MM.1S (cell line): ENCODE measurements around the gene SETBP1.

ENCODE experiments used
- DNase-seq: peaks from one replicate; pipeline ENCODE4 v3.0.0-alpha.2; 2015
- H2AFZ ChIP-seq: fragments of 300-600 bp; sonication (generic); 2 replicates; pipeline ENCODE4 v1.6.0; 2016; ENCODE audit warnings: antibody characterized with exemption, low read length
- H3F3A ChIP-seq: fragments of 300-600 bp; sonication (generic); 2 replicates; pipeline ENCODE4 v1.6.1; 2016; ENCODE audit warnings: mild to moderate bottlenecking, antibody characterized with exemption, low read length, moderate library complexity, mixed read lengths; ENCODE audit not compliant: insufficient read depth
- H3K27ac ChIP-seq: fragments of 300-600 bp; sonication (generic); 2 replicates; pipeline ENCODE4 v1.5.1; 2016; ENCODE audit warnings: mild to moderate bottlenecking, low read length
- H3K27me3 ChIP-seq: fragments of 300-600 bp; sonication (generic); replicated peaks from 2 replicates; pipeline ENCODE4 v1.6.0; 2016; ENCODE audit warnings: low read length; ENCODE audit not compliant: insufficient read depth
- H3K36me3 ChIP-seq: fragments of 300-600 bp; sonication (generic); replicated peaks from 2 replicates; pipeline ENCODE4 v1.6.1; 2016; ENCODE audit warnings: mild to moderate bottlenecking, low read length, mixed read lengths; ENCODE audit not compliant: insufficient read depth
- H3K4me1 ChIP-seq: fragments of 300-600 bp; sonication (generic); 2 replicates; pipeline ENCODE4 v1.6.1; 2016; ENCODE audit warnings: low read length, mixed read lengths
- H3K4me2 ChIP-seq: fragments of 300-600 bp; sonication (generic); 2 replicates; pipeline ENCODE4 v1.6.0; 2016; ENCODE audit warnings: low read depth, low read length
- H3K4me3 ChIP-seq: fragments of 300-600 bp; sonication (generic); 2 replicates; pipeline ENCODE4 v1.5.1; 2016; ENCODE audit warnings: low read length, mixed read lengths
- H3K79me2 ChIP-seq: fragments of 300-600 bp; sonication (generic); 2 replicates; pipeline ENCODE4 v1.6.1; 2016; ENCODE audit warnings: mixed run types, low read length, mixed read lengths
- H3K9ac ChIP-seq: fragments of 300-600 bp; sonication (generic); 2 replicates; pipeline ENCODE4 v1.6.1; 2016; ENCODE audit warnings: low read length, mixed read lengths
- H3K9me2 ChIP-seq: fragments of 300-600 bp; sonication (generic); replicated peaks from 2 replicates; pipeline ENCODE4 v1.6.1; 2016; ENCODE audit warnings: mild to moderate bottlenecking, low read length, mixed read lengths; ENCODE audit not compliant: insufficient read depth
- H3K9me3 ChIP-seq: fragments of 300-600 bp; sonication (generic); replicated peaks from 2 replicates; pipeline ENCODE4 v1.6.1; 2016; ENCODE audit warnings: mild to moderate bottlenecking, low read length, mixed read lengths; ENCODE audit not compliant: insufficient read depth
- H4K20me1 ChIP-seq: fragments of 300-600 bp; sonication (generic); 2 replicates; pipeline ENCODE4 v1.6.1; 2016; ENCODE audit warnings: mild to moderate bottlenecking, low read length, moderate library complexity, mixed read lengths; ENCODE audit not compliant: insufficient read depth
- CTCF ChIP-seq: fragments of 300-600 bp; sonication (generic); IDR thresholded peaks from 2 replicates; pipeline ENCODE4 v1.5.1; 2016; ENCODE audit warnings: antibody characterized with exemption, low read length, mixed read lengths
- EZH2 ChIP-seq: fragments of 300-600 bp; sonication (generic); optimal IDR thresholded peaks from 2 replicates; pipeline ENCODE3; 2017; ENCODE audit warnings: low read depth, mild to moderate bottlenecking, antibody characterized with exemption, low read length, mixed read lengths
- EZH2phosphoT487 ChIP-seq: fragments of 300-600 bp; sonication (generic); IDR thresholded peaks from 2 replicates; pipeline ENCODE4 v1.6.1; 2018; ENCODE audit warnings: antibody characterized with exemption, low read length

SETBP1 gene

GRCh38 chr18:44996261-44996660 lies 315.6 kb downstream of the SETBP1 start:
- H3K79me2 ChIP-seq: no peaks in the 10 kb centered on the region
- H3K27ac ChIP-seq: no peak overlapping the region; the same call in 1 of the 2 replicates
- no peak overlapping the region for H3K4me3 ChIP-seq
- H3F3A ChIP-seq: no peaks in the 10 kb centered on the region
- no peaks in the 10 kb centered on the region for H3K9me3 ChIP-seq
- no peaks in the 10 kb centered on the region for H4K20me1 ChIP-seq
- H3K9ac ChIP-seq: no peak overlapping the region
- DNase-seq: no peak
- no peaks in the 10 kb centered on the region for H3K27me3 ChIP-seq
- TF ChIP-seq CTCF (no peak), EZH2 (no peak), EZH2phosphoT487 (no peak)
- H3K4me1 ChIP-seq: no peaks in the 10 kb centered on the region
- H3K36me3 ChIP-seq: no peaks in the 10 kb centered on the region
- no peak overlapping the region for H2AFZ ChIP-seq
- H3K9me2 ChIP-seq: no peaks in the 10 kb centered on the region
- H3K4me2 ChIP-seq: no peak overlapping the region

- no peak for DNase-seq
- TF ChIP-seq EZH2phosphoT487: no peak
- TF ChIP-seq EZH2: no peak
- TF ChIP-seq CTCF: no peak
Observed at GRCh38 chr18:44997174-44997573, 316.5 kb downstream of the SETBP1 start.

GRCh38 chr18:44998360-44998759 lies 317.7 kb downstream of the SETBP1 start:
- H3K4me2 ChIP-seq: no peak overlapping the region
- no peak overlapping the region for H3K4me3 ChIP-seq
- H4K20me1 ChIP-seq: no peaks in the 10 kb centered on the region
- no peak overlapping the region for H2AFZ ChIP-seq
- no peak overlapping the region for H3K27ac ChIP-seq
- no peak for DNase-seq
- no peaks in the 10 kb centered on the region for H3K9me2 ChIP-seq
- H3K36me3 ChIP-seq: no peaks in the 10 kb centered on the region
- no peak overlapping the region for H3K9ac ChIP-seq
- no peaks in the 10 kb centered on the region for H3K27me3 ChIP-seq
- no peaks in the 10 kb centered on the region for H3K9me3 ChIP-seq
- H3F3A ChIP-seq: no peaks in the 10 kb centered on the region
- no peak for TF ChIP-seq EZH2
- no peak for TF ChIP-seq CTCF
- no peak for TF ChIP-seq EZH2phosphoT487
- no peaks in the 10 kb centered on the region for H3K4me1 ChIP-seq
- no peaks in the 10 kb centered on the region for H3K79me2 ChIP-seq

More at GRCh38 chr18:44997174-44997573, 316.5 kb downstream of the SETBP1 start:
- Histone ChIP-seq H3K4me1 (no peaks in the 10 kb centered on the region), H2AFZ (no peak overlapping the region), H3K9me2 (no peaks in the 10 kb centered on the region), H3F3A (no peaks in the 10 kb centered on the region), H4K20me1 (no peaks in the 10 kb centered on the region), H3K9ac (no peak overlapping the region), H3K9me3 (no peaks in the 10 kb centered on the region), H3K4me2 (no peak overlapping the region), H3K27ac (no peak overlapping the region), H3K4me3 (no peak overlapping the region), H3K79me2 (no peaks in the 10 kb centered on the region), H3K36me3 (no peaks in the 10 kb centered on the region), H3K27me3 (no peaks in the 10 kb centered on the region)
